ENCODE measurements around the gene CDO1. TPM values are rescaled to one million over a fixed set of nuclear protein-coding genes. Genes with fewer than 3 reads are reported as not detected.

CDO1 gene
- total RNA-seq, 1 experiment from 2014 or later = 0.17 TPM

GRCh38 chr5:115810761-115811160 is 5.7 kb downstream of the CDO1 start:
- no peaks in the 10 kb centered on the region for H3K27me3 ChIP-seq (ENCODE audit: insufficient read depth, low read length)
- H3K79me2 ChIP-seq (ENCODE audit: insufficient read depth, low read length) = no peaks in the 10 kb centered on the region
- no peaks in the 10 kb centered on the region for H3K36me3 ChIP-seq (ENCODE audit: control insufficient read depth in 1 of 2, insufficient read depth in 2 of 2, low read length in 2 of 2)
- no TSS peak for BruUV-seq (replicated peaks)
- H2AFZ ChIP-seq (ENCODE audit: low read depth, low read length, poor library complexity, severe bottlenecking) = no peak overlapping the region
- no peaks in the 10 kb centered on the region for H3K9me3 ChIP-seq (ENCODE audit: control insufficient read depth in 1 of 2, insufficient read depth in 1 of 2, low read depth in 1 of 2, low read length in 2 of 2)
- H3K27ac ChIP-seq (ENCODE audit: low read depth, low read length) = no peak overlapping the region
- ChIA-PET CTCF (no interaction called here), RAD21 (ENCODE audit: low non-redundant PET in 1 of 2, low total read pairs in 2 of 2, uncharacterized antibody in 2 of 2, unreplicated experiment in 2 of 2) (no interaction called here), POLR2A (no interaction called here)
- TF ChIP-seq ZNF274 (IDR thresholded peaks at IDR 0.05; ENCODE audit: low read depth, low read length) = no peak
- TF ChIP-seq SP1 (IDR thresholded peaks at IDR 0.05; ENCODE audit: low read depth) = no peak
- no peak for TF ChIP-seq RAD21 (IDR thresholded peaks at IDR 0.05; ENCODE audit: low read depth)
- TF ChIP-seq, protein P1, sequence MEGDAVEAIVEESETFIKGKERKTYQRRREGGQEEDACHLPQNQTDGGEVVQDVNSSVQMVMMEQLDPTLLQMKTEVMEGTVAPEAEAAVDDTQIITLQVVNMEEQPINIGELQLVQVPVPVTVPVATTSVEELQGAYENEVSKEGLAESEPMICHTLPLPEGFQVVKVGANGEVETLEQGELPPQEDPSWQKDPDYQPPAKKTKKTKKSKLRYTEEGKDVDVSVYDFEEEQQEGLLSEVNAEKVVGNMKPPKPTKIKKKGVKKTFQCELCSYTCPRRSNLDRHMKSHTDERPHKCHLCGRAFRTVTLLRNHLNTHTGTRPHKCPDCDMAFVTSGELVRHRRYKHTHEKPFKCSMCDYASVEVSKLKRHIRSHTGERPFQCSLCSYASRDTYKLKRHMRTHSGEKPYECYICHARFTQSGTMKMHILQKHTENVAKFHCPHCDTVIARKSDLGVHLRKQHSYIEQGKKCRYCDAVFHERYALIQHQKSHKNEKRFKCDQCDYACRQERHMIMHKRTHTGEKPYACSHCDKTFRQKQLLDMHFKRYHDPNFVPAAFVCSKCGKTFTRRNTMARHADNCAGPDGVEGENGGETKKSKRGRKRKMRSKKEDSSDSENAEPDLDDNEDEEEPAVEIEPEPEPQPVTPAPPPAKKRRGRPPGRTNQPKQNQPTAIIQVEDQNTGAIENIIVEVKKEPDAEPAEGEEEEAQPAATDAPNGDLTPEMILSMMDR (IDR thresholded peaks at IDR 0.05 in 2 of 3, conservative IDR thresholded peaks at IDR 0.05 in 1 of 3; ENCODE audit: borderline replicate concordance in 1 of 3, insufficient read depth in 1 of 3, low read depth in 2 of 3, low read length in 2 of 3) = no peak
- TF ChIP-seq, protein P2, sequence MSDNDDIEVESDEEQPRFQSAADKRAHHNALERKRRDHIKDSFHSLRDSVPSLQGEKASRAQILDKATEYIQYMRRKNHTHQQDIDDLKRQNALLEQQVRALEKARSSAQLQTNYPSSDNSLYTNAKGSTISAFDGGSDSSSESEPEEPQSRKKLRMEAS (IDR thresholded peaks at IDR 0.05) = no peak
- TF ChIP-seq POLR2AphosphoS5 (IDR thresholded peaks at IDR 0.05; ENCODE audit: low read depth, low read length) = no peak
- no peak for TF ChIP-seq REST (IDR thresholded peaks at IDR 0.05; ENCODE audit: low read depth)
- TF ChIP-seq CEBPB (IDR thresholded peaks at IDR 0.05; ENCODE audit: low read depth) = no peak
- TF ChIP-seq YY1 (IDR thresholded peaks at IDR 0.05; ENCODE audit: extremely low read depth, insufficient replicate concordance, low read depth, low read length) = no peak
- no peak for TF ChIP-seq ZFX (IDR thresholded peaks at IDR 0.05)
- no peak for TF ChIP-seq TCF7L2 (IDR thresholded peaks at IDR 0.05; ENCODE audit: borderline replicate concordance, extremely low read depth, insufficient read depth, insufficient read length)
- TF ChIP-seq CBX3 (IDR thresholded peaks at IDR 0.05; ENCODE audit: low read depth) = no peak
- TF ChIP-seq EZH2 (IDR thresholded peaks at IDR 0.05) = no peak
- no peak for TF ChIP-seq SRF (IDR thresholded peaks at IDR 0.05; ENCODE audit: low read depth)
- TF ChIP-seq, protein P3, sequence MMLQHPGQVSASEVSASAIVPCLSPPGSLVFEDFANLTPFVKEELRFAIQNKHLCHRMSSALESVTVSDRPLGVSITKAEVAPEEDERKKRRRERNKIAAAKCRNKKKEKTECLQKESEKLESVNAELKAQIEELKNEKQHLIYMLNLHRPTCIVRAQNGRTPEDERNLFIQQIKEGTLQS (IDR thresholded peaks at IDR 0.05) = no peak
- TF ChIP-seq ELF1 (IDR thresholded peaks at IDR 0.05; ENCODE audit: borderline replicate concordance, low read depth) = no peak
- no peak for TF ChIP-seq EGR1 (IDR thresholded peaks at IDR 0.05; ENCODE audit: low read depth)
- H3K4me1 ChIP-seq (ENCODE audit: control insufficient read depth in 1 of 2, insufficient read depth in 2 of 2, low read length in 2 of 2) = peaks cover 0 to 13% of the 10 kb centered on the region in 2 experiments; a peak in 2 of 4 replicates
- DNase-seq (ENCODE audit: low read depth, low spot score) (no peak), ATAC-seq (no peak)
- no peak overlapping the region for H3K4me2 ChIP-seq (ENCODE audit: low read length)
- intact Hi-C loops (cut with micrococcal nuclease) = no loop called here
- H4K20me1 ChIP-seq (ENCODE audit: insufficient read depth) = no peaks in the 10 kb centered on the region
- no peak overlapping the region for H3K9ac ChIP-seq (ENCODE audit: low read length)
- H3K9me2 ChIP-seq (ENCODE audit: insufficient read depth) = no peaks in the 10 kb centered on the region
- H3K4me3 ChIP-seq (replicated peaks in 1 of 2; ENCODE audit: low read depth in 1 of 2, low read length in 2 of 2) = no peak overlapping the region
